ENCODE results near the gene WNT8B.
A peak's percentile ranks its signal among the peaks of the same experiment; 100 is the strongest.

Gene WNT8B, protein sequence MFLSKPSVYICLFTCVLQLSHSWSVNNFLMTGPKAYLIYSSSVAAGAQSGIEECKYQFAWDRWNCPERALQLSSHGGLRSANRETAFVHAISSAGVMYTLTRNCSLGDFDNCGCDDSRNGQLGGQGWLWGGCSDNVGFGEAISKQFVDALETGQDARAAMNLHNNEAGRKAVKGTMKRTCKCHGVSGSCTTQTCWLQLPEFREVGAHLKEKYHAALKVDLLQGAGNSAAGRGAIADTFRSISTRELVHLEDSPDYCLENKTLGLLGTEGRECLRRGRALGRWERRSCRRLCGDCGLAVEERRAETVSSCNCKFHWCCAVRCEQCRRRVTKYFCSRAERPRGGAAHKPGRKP

DNA sequence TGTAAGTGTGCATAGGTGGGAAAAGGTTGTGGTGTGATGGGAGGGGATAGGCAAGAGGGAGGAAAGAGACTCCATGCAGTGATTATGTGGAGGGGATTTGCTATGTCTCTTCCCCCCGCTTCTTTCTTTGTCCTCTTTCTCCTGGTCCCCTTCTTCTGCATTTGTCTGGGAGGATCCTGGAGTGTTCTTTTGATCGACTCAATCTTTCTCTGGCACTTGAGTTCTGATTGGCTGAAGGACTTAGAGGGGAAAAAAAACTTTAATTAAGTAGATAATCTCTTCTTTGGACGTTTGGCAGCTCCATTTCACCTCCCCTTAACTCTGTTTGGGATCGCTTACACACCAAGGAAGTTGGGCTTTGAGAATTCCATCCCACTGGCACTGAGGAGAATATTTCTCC is at the start of gene WNT8B:
Gene WNT8B (plus strand): TSS at position 301 of the 400 bp plus-strand sequence. CDS start 160 bp downstream, outside the sequence.
- no peak for DNase-seq

DNA sequence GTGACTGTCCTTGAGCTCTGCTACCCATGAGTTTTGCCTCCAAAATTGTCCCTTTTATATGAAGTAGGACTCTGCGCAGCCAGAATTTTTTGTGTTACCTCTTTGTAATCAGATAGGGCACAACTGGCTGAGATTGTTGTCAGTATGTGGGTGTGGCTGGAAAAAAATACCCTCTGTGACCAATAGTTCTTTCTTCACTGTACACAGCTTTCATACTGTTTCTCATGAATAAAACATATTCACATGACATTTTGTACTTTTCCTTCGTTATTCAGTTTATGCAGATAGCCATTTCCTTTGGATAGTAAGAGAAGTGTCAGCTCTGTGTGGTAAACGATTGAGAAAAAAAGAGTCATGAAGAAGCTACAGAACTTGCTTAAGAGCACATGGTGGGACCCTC is 49.6 kb upstream of the WNT8B start:
- DNase-seq = no peak

DNA sequence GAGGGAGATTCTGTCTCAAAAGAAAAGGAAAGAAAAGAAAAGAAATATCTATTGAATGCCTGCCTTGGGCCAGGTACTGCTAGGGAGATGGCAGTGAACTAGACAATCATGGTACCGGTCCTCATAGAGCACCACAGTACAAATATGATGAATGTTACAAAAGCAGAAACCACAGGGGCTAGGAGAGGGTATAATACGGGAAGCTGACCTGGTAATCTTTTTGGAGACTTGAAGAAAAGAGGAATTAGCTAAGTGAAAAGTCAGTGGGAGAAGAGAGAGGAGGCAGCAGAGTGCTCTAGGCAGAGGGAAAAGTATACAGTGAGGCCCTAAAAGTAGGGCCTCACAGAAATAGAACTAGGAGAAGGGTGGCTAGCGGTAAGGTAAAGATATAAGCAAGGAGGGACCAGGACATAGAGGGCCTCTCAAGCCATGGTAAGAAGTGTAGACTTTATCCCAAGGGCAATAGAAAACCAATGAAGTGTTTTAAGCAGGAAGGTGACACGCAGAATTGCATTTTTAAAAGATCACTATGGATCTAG is 42.8 kb upstream of the WNT8B start:
- no peak for DNase-seq

DNA sequence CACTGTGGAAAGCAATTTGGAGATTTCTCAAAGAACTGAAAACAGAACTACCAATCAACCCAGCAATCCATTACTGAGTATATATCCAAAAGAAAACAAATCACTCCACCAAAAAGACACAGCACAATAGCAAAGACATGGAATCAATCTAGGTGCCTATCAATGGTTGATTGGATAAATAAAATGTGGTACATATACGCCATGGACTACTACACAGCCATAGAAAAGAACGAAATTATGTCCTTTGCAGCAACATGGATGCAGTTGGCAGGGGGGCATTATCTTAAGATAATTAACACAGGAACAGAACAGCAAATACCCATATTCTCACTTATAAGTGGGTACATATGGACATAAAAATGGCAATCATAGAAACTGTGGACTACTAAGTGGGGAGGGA is 35.4 kb upstream of the WNT8B start:
- no peak for DNase-seq

DNA sequence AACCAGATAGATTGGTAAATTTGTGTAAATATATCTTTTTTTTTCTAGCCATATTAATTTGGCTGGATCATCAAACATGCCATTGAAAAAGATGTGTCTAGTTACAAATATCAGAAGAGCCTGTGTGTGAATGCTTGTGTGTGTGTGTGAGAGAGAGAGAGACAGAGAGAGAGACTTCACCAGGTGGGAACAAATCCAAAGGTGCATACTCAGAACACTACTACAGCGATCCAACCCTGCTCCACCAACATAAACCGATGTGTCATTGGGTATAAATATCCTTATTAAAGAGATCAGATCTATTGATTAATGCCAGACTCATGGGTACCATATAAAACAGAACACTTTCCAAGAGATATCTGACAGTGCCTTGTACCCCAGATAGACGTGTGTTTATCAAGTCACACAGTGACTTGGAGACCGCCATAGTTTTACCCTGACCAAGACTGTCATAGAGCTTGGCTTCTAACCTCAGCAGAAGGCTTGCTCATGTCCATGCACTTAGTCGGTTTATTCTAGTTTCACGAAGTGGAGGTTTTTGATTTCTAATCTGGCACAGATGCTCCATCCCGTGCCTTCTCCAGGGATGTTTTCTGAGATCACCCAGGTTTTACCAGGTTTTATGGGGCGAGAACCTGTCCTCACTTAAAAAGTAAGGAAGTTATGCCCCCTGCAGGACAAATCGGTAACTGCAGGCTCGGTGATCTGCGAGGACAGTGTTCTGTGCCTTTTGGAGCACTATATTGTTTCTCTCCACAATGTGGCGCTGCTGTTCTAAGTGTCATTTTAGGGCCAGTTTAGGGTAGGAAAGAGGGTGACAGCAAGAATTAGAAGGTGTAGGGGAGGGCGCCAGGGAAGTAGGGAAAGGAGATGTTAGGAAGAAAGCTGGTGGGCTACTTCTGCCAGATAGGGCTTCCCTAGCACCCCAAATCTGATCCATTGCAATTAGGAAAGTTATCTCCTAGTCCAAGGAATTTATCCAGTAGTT is 29.3 kb upstream of the WNT8B start:
- DNase-seq = peak; percentile 93

DNA sequence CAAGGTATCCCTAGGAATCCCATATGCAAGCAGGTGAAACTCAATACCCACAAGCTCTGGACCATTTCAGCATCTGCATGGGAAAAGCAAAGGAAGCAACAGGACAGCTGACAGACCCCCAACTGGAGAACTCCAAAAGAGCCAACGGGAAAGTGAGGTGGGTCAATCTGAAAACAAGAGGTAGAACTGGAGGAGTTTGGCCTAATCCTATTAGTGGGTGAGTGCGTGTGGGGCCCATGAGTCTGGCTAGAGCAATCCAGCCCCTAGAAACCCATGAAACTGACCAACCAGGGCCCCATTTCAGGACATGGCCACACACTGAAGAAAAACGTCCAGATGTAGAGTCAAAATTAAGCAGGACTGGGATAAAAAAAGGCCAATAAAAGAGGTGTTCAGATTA is 26.6 kb upstream of the WNT8B start:
- no peak for DNase-seq

DNA sequence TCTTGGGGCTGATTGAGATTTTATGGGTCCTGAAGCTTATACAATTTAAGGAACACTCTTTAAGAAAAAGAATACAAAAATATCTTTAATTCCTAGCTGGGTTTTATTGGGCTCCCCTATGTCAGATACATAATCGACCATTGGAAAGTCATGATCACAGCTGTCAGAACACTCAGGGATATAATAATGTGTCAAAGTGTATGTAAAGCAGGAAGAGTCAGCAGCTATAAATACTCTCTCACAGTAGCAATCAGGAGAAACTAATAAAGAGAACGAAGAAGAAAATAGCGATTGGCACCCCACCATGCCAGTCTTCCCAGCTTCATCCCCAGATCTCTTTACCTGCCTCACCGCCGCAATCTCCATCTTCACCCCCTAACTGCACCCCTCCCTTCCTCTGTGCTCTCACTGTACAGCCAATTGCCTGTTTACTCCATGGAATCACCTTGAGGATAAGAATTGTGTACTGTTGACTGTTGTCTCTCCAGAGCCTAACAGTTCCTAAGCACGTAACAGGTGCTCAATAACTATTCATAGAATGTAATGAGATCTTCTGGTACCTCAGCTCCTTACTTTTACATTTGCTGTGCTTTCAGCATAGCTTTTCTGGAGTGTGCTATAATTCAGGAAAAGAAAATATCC is 24.0 kb upstream of the WNT8B start:
- no peak for DNase-seq

DNA sequence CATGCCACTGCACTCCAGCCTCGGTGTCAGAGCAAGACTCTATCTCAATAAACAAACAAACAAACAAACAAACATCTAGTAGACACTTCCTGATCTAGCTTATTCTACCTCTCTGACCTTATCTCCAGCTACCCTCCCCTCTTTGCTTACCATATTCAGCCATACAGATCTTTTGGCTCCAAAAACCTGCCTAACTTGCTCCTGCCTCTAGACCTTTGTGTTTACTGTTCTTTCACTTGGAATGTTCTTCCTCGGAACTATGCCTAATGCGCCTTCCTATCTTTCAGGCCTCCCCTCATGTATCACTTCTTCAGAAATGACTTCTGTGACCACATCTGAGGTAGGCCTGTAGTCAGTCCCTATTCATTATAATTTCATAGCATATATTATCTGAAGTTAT is 20.3 kb upstream of the WNT8B start:
- no peak for DNase-seq

DNA sequence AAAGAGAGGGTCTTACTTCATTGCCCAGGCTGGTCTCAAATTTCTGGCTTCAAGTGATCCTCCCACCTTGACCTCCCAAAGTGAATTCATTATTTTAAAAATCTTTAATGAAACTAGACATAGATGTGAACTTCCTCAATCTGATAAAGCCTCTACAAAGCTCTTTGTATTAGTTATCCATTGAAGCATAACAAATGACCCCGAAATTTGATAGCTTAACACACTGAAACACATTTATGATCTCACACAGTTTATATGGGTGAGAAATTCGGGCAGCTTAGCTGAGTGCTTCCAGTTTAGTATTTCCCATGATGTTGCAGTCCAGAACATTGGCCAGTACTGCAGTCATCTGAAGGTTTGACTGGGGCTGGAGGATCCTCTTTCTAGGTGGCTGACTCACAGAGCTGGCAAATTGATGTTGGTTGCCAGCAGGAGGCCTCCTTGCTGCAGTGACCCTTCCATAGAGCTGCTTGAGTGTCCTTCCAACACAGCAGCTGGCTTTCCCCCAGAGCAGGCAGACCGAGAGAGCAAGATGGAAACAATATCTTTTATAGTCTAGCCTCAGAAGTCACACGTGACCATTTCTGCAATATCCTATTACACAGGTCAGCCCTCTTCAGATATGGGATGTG is 16.6 kb upstream of the WNT8B start:
- no peak for DNase-seq

DNA sequence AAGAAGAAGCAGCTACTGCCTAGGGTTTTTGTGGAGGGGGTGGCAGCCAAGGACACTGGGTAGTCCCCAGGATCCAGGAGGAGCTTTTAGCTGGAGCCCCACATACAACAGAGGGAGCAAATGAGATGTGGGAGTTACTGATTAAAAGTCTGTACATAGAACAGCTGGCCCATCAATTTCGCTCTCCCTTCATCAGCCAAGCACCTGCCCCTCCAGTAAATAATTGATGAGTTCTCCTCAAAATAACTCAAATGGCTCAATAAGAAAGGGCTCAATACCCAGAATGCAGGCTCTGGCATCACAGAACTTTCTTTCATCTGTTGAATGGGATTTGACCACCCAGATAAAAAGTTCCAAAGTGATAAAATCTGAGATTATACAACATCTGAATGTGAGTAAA is 15.1 kb upstream of the WNT8B start:
- DNase-seq = no peak

DNA sequence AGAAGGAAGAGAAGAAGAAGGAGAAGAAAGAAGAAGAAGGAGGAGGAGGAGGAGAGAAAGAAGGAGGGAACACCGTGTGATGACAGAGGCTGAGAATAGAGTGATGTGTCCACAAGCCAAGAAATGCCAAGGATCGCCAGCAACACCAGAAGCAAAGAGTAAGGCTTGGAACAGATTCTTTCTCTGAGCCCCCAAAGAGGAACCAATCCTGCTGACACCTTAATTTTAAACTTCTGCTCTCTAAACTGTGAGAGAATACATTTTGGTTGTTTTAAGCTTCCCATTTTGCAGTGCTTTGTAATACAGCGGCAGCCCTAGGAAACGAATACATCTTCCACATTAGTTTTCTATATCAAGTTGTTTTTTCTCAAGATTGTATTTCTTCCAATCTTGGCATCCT is 13.9 kb upstream of the WNT8B start:
- no peak for DNase-seq

DNA sequence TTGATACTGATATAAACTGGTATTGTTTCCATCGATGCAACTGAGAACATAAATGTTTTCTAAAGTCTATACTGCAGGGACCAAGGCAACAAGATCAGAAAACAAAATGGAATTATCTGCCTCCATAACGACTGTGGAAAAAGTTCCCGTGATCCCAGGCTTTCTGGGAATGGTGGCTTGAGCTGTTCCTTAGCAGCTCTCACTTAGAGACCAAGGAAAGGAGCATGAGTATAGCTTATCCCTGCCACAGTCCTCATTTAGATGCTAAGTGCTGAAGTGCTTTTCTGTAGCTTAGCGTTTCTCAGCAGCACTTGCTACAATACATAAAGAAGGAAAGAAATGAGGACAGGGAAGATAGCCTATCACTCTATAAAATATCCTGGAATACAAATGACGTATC is 5.5 kb downstream of the WNT8B start:
- no peak for DNase-seq

DNA sequence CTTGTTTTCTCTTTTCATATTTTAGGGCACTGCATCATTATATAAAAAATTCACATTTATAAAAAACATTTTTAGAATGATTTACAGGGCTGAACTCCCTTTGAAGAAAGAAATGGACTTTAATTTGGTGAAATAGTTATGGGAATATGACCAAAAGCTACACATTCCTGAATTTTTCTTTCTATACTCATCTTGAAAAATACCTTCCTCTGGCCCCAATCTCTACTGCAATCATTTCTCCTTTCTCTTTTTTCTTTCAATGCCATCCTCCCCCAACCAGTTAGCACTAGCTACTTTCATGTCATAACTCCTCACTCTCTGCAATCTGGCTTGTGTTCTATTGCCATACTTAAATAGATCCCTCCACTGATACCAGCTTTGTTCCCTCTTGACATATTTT is 6.2 kb downstream of the WNT8B start:
- no peak for DNase-seq

DNA sequence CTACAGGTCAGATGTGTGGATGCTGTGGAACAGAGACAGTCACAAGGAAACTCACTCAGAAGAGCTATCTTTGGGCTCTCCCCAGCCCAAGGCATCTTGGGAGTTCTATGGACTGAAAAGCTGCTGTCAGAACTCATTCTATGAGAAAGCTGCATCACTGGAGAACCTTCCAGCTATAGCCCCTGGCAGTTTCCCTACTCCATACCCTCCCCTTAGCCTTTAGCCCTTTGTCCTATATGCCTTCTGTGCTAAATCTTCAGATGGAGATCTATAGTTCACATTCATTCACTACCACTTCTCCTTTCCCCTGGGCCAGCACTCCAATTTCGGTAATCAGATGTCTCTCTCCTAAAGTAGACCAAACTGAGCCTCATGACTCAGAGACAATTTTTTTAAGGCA is 6.9 kb downstream of the WNT8B start:
- DNase-seq = no peak

DNA sequence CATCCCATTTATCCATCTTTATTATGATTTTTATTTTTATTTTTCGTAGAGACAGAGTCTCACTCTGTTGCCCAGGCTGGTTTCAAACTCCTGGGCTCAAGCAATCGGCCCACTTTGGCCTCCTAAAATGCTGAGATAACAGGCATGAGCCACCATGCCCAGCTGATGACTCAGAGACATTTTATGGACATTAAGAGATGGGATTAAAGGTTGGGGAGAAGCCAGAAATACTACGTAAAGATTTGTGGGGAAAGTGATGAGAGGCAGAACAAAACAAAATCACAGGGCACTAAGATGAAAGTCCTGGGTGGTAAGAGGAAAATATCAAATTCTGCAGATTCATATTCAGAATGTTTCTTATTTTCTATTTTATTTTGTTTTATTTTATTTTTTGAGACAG is 7.6 kb downstream of the WNT8B start:
- no peak for DNase-seq

DNA sequence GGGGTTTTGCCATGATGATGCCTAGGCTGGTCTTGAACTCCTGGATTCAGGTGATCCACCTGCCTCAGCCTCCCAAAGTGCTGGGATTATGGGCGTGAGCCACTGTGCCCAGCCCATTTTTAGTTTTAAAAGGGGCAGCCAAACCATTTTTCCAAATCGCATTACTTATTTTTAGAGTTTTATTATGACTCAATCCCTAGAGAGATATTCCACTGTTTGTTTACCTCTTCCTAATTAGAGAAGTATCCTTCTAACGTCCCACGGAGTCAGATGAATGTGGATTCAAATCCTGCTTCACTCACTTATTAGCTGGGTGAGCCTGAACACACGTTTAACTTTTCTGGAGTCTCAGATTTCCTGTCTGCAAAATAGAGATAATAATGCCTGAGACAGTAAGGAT is 15.2 kb downstream of the WNT8B start:
- DNase-seq = no peak

DNA sequence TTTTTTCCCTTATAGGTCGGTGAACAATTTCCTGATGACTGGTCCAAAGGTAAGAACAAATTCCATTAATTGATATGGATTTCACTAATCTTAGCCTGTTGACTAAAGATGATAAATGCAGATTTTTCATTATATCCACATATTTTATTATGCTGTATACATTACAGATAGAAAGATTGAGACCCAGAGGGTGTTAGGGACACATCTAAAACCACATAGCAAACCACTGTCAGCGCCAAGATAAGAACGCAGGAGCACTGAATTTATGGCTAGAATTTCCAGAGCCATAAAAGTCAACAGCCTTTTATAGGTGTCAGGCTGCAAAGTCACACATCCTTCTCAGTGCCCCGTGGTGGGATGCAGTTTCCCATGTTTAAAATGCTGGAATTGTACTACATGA is 16.2 kb downstream of the WNT8B start:
- DNase-seq = no peak

DNA sequence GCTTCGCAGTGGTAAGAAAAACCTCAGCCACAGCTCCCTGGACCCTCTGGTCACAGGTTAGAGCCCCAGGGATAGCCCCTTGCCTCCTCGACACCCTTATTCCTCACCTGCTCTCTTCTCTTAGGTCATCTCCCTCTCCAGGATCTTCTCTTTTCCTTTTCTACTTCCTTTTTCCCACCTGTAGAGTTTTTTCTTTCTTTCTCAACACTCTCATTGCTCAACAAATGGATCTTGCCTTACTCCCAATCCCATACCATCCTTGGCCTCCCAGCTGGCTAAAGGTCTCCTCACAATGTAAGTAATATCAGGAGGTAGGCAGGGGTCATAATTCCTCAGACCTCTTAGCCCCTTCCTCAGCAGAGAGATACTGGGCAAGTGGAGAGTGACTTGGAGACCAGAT is 17.2 kb downstream of the WNT8B start:
- DNase-seq = no peak

DNA sequence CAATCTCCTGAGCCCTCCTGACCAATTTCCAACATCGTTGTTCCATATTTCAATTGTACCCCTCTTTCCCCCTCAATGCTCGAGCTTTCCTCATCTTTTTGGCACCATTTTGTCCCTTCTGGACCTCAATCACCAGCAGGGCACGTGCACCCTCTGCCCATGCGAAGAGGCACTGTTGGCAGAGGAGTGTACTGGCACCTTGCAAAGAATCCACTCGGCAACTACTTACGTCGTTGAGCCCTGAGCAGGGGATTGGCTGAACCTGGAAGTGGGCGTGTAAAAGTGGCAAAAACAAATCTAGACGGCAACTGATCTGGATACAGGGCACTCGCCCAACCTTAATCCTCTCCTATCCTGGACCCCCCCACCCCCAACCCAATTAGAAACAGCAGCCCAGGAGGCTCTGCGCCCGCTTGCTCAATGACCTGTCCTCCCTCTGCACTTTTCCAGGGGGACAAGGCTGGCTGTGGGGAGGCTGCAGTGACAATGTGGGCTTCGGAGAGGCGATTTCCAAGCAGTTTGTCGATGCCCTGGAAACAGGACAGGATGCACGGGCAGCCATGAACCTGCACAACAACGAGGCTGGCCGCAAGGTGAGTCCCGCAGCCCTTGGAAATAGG is 18.8 kb downstream of the WNT8B start:
- peak; percentile 92 for DNase-seq

DNA sequence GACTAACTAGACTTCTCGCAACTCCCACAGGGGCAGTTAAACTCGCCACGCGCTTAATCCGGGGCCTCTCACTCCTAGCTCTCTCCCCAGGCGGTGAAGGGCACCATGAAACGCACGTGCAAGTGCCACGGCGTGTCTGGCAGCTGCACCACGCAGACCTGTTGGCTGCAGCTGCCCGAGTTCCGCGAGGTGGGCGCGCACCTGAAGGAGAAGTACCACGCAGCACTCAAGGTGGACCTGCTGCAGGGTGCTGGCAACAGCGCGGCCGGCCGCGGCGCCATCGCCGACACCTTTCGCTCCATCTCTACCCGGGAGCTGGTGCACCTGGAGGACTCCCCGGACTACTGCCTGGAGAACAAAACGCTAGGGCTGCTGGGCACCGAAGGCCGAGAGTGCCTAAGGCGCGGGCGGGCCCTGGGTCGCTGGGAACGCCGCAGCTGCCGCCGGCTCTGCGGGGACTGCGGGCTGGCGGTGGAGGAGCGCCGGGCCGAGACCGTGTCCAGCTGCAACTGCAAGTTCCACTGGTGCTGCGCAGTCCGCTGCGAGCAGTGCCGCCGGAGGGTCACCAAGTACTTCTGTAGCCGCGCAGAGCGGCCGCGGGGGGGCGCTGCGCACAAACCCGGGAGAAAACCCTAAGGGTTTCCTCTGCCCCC is 19.5 kb downstream of the WNT8B start:
- peak; percentile 70 for DNase-seq

DNA sequence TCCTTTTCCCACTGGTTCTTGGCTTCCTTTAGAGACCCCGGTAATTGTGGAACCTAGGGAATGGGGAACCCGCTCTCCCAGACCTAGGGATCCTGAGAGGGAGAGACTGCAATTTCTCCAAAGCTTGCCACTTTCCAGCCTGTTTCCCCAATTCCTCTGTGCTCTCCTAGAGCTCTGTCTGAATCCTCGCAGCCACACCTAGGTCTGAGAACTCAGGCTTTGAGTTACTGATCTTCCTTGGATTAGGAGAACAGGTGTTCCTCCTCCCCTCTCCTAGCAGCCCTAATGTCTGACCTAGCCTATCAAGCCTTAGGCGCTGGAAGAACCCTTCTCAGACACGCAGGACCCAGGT is 20.0 kb downstream of the WNT8B start:
- no peak for DNase-seq

Data from right forelimb (tissue), 1 donor.